GM13977 (cell line): Measurements from ENCODE around the gene TXNDC5.
A peak's percentile ranks its signal among the peaks of the same experiment; 100 is the strongest.

Experiments used
- DNase-seq: peaks from one replicate; pipeline ENCODE4 v3.0.0; 2012; ENCODE audit warnings: low spot score
- in situ Hi-C: fragments of 300-500 bp; cut with MboI; formaldehyde crosslinking; loops from one replicate; pipeline ENCODE4 v1.12.0; 2022; ENCODE audit warnings: low sequenced_read_pairs, low pct_unique_long_range_greater_than_20kb, mixed read lengths, inconsistent platforms; ENCODE audit not compliant: unreplicated experiment
- TF ChIP-seq, protein P1 (sequence below): IDR thresholded peaks from 2 replicates; pipeline ENCODE4 v1.5.1; 2012; ENCODE audit warnings: mild to moderate bottlenecking, control low read depth; ENCODE audit not compliant: insufficient read depth; ENCODE audit errors: extremely low read depth, missing control alignments

Gene TXNDC5

GRCh38 chr6:7910654-7911344 lies at the start of gene TXNDC5:
Gene TXNDC5, minus strand, starts transcription at chr6:7910788. Its CDS starts 12 bp downstream, at chr6:7910776.
- in situ Hi-C loops: no loop called here
- TF ChIP-seq, protein P1, sequence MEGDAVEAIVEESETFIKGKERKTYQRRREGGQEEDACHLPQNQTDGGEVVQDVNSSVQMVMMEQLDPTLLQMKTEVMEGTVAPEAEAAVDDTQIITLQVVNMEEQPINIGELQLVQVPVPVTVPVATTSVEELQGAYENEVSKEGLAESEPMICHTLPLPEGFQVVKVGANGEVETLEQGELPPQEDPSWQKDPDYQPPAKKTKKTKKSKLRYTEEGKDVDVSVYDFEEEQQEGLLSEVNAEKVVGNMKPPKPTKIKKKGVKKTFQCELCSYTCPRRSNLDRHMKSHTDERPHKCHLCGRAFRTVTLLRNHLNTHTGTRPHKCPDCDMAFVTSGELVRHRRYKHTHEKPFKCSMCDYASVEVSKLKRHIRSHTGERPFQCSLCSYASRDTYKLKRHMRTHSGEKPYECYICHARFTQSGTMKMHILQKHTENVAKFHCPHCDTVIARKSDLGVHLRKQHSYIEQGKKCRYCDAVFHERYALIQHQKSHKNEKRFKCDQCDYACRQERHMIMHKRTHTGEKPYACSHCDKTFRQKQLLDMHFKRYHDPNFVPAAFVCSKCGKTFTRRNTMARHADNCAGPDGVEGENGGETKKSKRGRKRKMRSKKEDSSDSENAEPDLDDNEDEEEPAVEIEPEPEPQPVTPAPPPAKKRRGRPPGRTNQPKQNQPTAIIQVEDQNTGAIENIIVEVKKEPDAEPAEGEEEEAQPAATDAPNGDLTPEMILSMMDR: no peak
- peak; percentile 93 for DNase-seq

DNA sequence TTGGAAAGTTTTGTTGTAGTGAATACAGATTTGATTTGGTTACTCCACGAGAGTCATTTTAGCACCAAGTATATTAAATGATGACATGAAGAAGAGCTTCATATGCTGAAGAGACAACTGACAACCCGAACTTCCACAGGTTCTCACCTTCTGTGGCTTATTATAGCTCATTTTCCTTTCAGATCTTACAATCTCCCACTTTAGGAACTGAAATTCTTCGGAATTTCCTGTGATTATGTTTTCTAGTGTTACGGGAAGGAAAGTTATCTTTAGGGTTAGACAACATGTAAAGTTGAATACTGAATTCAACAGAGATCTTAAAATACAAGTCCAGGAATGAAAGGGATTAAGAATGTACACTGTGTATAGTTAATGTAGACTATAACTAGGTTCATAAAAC lies 49.6 kb upstream of the TXNDC5 start:
- no peak for DNase-seq
- TF ChIP-seq, protein P1: no peak
- in situ Hi-C loops: no loop called here

GRCh38 chr6:7959453-7959852 lies 48.9 kb upstream of the TXNDC5 start:
- TF ChIP-seq, protein P1: no peak
- no peak for DNase-seq
- in situ Hi-C loops: no loop called here

DNA sequence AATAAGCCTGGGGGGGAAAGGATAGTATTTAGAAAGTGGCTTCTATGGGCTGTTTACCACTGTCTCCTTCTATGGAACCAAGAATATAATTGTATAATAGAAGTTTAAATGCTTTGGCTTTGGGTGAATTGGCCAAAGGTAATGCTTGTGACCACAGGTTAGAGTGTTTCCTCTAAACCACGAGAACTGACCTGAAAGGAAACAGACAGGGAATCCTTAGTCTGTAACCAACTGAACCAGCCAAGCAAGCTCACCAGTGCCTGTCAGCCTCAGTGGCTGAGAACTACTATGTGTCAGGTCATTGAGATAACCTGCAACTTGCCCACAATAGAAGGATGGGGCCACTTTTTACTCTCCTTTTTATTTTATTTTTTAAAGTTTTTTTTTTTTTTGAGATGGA lies 47.9 kb upstream of the TXNDC5 start:
- TF ChIP-seq, protein P1: no peak
- no peak for DNase-seq
- in situ Hi-C loops: no loop called here

GRCh38 chr6:7956257-7956656 lies 45.7 kb upstream of the TXNDC5 start:
- in situ Hi-C loops: no loop called here
- DNase-seq: no peak
- TF ChIP-seq, protein P1: no peak

DNA sequence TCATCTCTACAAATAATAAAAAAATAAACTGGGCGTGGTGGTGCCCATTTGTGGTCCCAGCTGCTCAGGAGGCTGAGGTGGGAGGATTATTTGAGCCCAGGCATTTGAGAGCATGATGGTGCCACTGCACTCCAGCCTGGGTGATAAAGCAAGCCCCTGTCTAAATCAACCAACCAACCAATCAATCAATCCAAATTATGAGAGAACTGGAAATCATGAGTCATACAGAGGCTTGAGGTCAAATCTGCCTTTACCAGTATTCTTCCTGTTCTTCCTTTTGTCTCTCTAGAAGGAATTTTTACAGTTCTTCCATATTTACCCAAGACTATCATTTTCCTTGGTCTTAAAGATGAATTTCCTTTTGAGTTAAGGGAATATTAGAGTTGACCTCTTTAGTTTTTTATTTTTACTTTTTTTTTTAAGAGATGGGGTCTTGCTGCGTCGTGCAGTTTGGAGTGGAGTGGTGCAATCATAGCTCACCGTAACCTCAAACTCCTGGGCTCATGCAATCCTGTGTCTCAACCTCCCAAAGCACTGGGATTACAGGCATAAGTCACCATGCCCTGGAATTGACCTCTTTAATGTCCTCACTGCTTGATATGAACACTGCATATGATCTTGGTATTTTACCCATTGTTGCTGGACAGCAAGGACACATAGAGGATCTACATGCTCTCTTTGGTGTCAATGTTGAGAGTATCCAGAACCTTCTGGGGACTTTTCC lies 44.1 kb upstream of the TXNDC5 start:
- TF ChIP-seq, protein P1: no peak
- no peak for DNase-seq
- in situ Hi-C loops: no loop called here
